ENCODE results near the gene SPTBN5.
"Not testable (repeated sequence)": the region's sequence is repeated elsewhere in the genome, so short reads cannot be mapped to it uniquely, and the experiment has no call there.

Gene SPTBN5

GRCh38 chr15:41832875-41833274 is 61.0 kb downstream of the SPTBN5 start:
- FAIRE-seq: peak; percentile 5
- TF ChIP-seq TAF1 (IDR thresholded peaks at IDR 0.05; ENCODE audit: borderline replicate concordance, low read depth, low read length) (no peak), POLR2A (IDR thresholded peaks at IDR 0.05; ENCODE audit: low read depth, low read length) (no peak), POLR2AphosphoS5 (IDR thresholded peaks at IDR 0.05; ENCODE audit: low read depth, low read length) (no peak)
- no peak for DNase-seq (ENCODE audit: insufficient read length)

- no peak for TF ChIP-seq TAF1 (IDR thresholded peaks at IDR 0.05; ENCODE audit: borderline replicate concordance, low read depth, low read length)
- TF ChIP-seq POLR2A (IDR thresholded peaks at IDR 0.05; ENCODE audit: low read depth, low read length): no peak
- TF ChIP-seq POLR2AphosphoS5 (IDR thresholded peaks at IDR 0.05; ENCODE audit: low read depth, low read length): no peak
- no peak for DNase-seq (ENCODE audit: insufficient read length)
- FAIRE-seq: no peak
Measured at GRCh38 chr15:41832208-41832607, 61.6 kb downstream of the SPTBN5 start.

GRCh38 chr15:41831291-41831690 is 62.6 kb downstream of the SPTBN5 start:
- DNase-seq (ENCODE audit: insufficient read length); FAIRE-seq: not testable (repeated sequence)

GRCh38 chr15:41829959-41830646 is 63.8 kb downstream of the SPTBN5 start:
- TF ChIP-seq POLR2A (IDR thresholded peaks at IDR 0.05; ENCODE audit: low read depth, low read length) (no peak), POLR2AphosphoS5 (IDR thresholded peaks at IDR 0.05; ENCODE audit: low read depth, low read length) (no peak), TAF1 (IDR thresholded peaks at IDR 0.05; ENCODE audit: borderline replicate concordance, low read depth, low read length) (no peak)
- FAIRE-seq: no peak
- DNase-seq (ENCODE audit: insufficient read length): no peak

GRCh38 chr15:41828807-41829141 is 65.1 kb downstream of the SPTBN5 start:
- no peak for DNase-seq (ENCODE audit: insufficient read length)
- no peak for FAIRE-seq
- TF ChIP-seq TAF1 (IDR thresholded peaks at IDR 0.05; ENCODE audit: borderline replicate concordance, low read depth, low read length) (no peak), POLR2A (IDR thresholded peaks at IDR 0.05; ENCODE audit: low read depth, low read length) (no peak), POLR2AphosphoS5 (IDR thresholded peaks at IDR 0.05; ENCODE audit: low read depth, low read length) (no peak)

- FAIRE-seq: peak; percentile 96
- DNase-seq (ENCODE audit: insufficient read length): peak; percentile 99
- TF ChIP-seq POLR2AphosphoS5 (IDR thresholded peaks at IDR 0.05; ENCODE audit: low read depth, low read length) (0 out of 2 replicates have a peak, but pooled peaks have one; percentile 34), POLR2A (IDR thresholded peaks at IDR 0.05; ENCODE audit: low read depth, low read length) (peak; percentile 67; the same call in 1 of the 2 replicates), TAF1 (IDR thresholded peaks at IDR 0.05; ENCODE audit: borderline replicate concordance, low read depth, low read length) (no peak)
Measured at GRCh38 chr15:41827880-41828806, 65.7 kb downstream of the SPTBN5 start, which contains the start of gene JMJD7. Gene JMJD7, plus strand, starts transcription at chr15:41828092. Its CDS starts 33 bp downstream, at chr15:41828125.

GRCh38 chr15:41827290-41827879 is 66.5 kb downstream of the SPTBN5 start:
- no peak for TF ChIP-seq POLR2A (IDR thresholded peaks at IDR 0.05; ENCODE audit: low read depth, low read length)
- TF ChIP-seq POLR2AphosphoS5 (IDR thresholded peaks at IDR 0.05; ENCODE audit: low read depth, low read length): no peak
- TF ChIP-seq TAF1 (IDR thresholded peaks at IDR 0.05; ENCODE audit: borderline replicate concordance, low read depth, low read length): no peak
- DNase-seq (ENCODE audit: insufficient read length): no peak
- no peak for FAIRE-seq

- FAIRE-seq (no peak), DNase-seq (ENCODE audit: insufficient read length) (no peak)
- TF ChIP-seq POLR2AphosphoS5 (IDR thresholded peaks at IDR 0.05; ENCODE audit: low read depth, low read length): no peak
- no peak for TF ChIP-seq POLR2A (IDR thresholded peaks at IDR 0.05; ENCODE audit: low read depth, low read length)
- no peak for TF ChIP-seq TAF1 (IDR thresholded peaks at IDR 0.05; ENCODE audit: borderline replicate concordance, low read depth, low read length)
Measured at GRCh38 chr15:41825572-41826535, 68.0 kb downstream of the SPTBN5 start.

GRCh38 chr15:41825145-41825544 is 68.7 kb downstream of the SPTBN5 start:
- DNase-seq (ENCODE audit: insufficient read length): no peak
- TF ChIP-seq POLR2AphosphoS5 (IDR thresholded peaks at IDR 0.05; ENCODE audit: low read depth, low read length): no peak
- no peak for TF ChIP-seq TAF1 (IDR thresholded peaks at IDR 0.05; ENCODE audit: borderline replicate concordance, low read depth, low read length)
- no peak for TF ChIP-seq POLR2A (IDR thresholded peaks at IDR 0.05; ENCODE audit: low read depth, low read length)
- FAIRE-seq: no peak

GRCh38 chr15:41824062-41824745 is 69.6 kb downstream of the SPTBN5 start:
- FAIRE-seq (no peak), DNase-seq (ENCODE audit: insufficient read length) (no peak)
- no peak for TF ChIP-seq POLR2AphosphoS5 (IDR thresholded peaks at IDR 0.05; ENCODE audit: low read depth, low read length)
- TF ChIP-seq TAF1 (IDR thresholded peaks at IDR 0.05; ENCODE audit: borderline replicate concordance, low read depth, low read length): no peak
- TF ChIP-seq POLR2A (IDR thresholded peaks at IDR 0.05; ENCODE audit: low read depth, low read length): no peak
